Uterus (tissue), 4 donors: Measurements from ENCODE around the gene SUFU. TPM values are rescaled to one million over a fixed set of nuclear protein-coding genes. Genes with fewer than 3 reads are reported as not detected.

ENCODE experiments used
- DNase-seq, 2 donors: peaks; one replicate each; pipeline ENCODE4 v3.0.0-alpha.2; 2019 to 2020
- H3K27ac ChIP-seq, 2 donors: fragments of 200-600 bp; sonication (generic); 1 replicate in 1 of 2; 2 replicates in 1 of 2; pipeline ENCODE4 v1.5.1; 2016 to 2018
- H3K27me3 ChIP-seq, 2 donors: fragments of 200-600 bp; sonication (generic); one replicate each; pipeline ENCODE4 v1.5.1; 2018 to 2019; ENCODE audit warnings: control low read depth in 1 of 2
- H3K36me3 ChIP-seq, 2 donors: fragments of 200-600 bp; sonication (generic); one replicate each; pipeline ENCODE4 v1.5.1; 2019; ENCODE audit warnings: control low read depth in 1 of 2
- H3K4me1 ChIP-seq, 2 donors: fragments of 200-600 bp; sonication (generic); one replicate each; pipeline ENCODE4 v1.5.1; 2018 to 2019; ENCODE audit warnings: control low read depth in 1 of 2
- H3K4me3 ChIP-seq, 2 donors: fragments of 200-600 bp; sonication (generic); 1 replicate in 1 of 2; 2 replicates in 1 of 2; pipeline ENCODE4 v1.5.1; 2018 to 2019; ENCODE audit warnings: mild to moderate bottlenecking in 1 of 2
- H3K9me3 ChIP-seq, 2 donors: fragments of 200-600 bp; sonication (generic); one replicate each; pipeline ENCODE4 v1.5.1; 2019; ENCODE audit warnings: control low read depth in 1 of 2
- CTCF ChIP-seq, 4 experiments: fragments of 200-600 bp in 2 of 4; fragments of 450-650 bp in 2 of 4; sonication (generic) in 2 of 4; IDR thresholded peaks; one replicate each; pipeline ENCODE4 v1.5.1; 2016 to 2019; ENCODE audit warnings: antibody characterized with exemption in 4 of 4, mild to moderate bottlenecking in 2 of 4, moderate library complexity in 1 of 4
- POLR2A ChIP-seq, 2 donors: fragments of 450-650 bp; IDR thresholded peaks; one replicate each; pipeline ENCODE4 v1.6.1; 2016; ENCODE audit warnings: antibody characterized with exemption in 2 of 2, mild to moderate bottlenecking in 1 of 2, moderate library complexity in 1 of 2
- intact Hi-C: fragments of 100-400 bp; cut with DNase I; formaldehyde crosslinking; loops from one replicate; pipeline ENCODE4 v1.15.1; 2023; ENCODE audit warnings: low total_unique reads
- total RNA-seq, 4 donors: library from RNA; depleted of rRNA in 3 of 4; stranded (reverse); fragments of >200 nt in 3 of 4; gene quantifications; one replicate each; pipeline versions ENCODE4 v1.1.0 to v1.2.4, GENCODE V29; 2014 to 2023
- donor health status: DM: yes; HTN: yes; CAD: no.

Gene SUFU
- total RNA-seq, 4 donors from 2014 or later = 2.8 to 20.7 (median 12.3) TPM

- TF ChIP-seq CTCF (IDR thresholded peaks at IDR 0.05) (no peak), POLR2A (IDR thresholded peaks at IDR 0.05) (no peak)
- no peak for DNase-seq
- Histone ChIP-seq H3K4me3 (no peak overlapping the region), H3K27ac (no peak overlapping the region), H3K9me3 (no peaks in the 10 kb centered on the region), H3K27me3 (no peaks in the 10 kb centered on the region), H3K4me1 (peaks cover 2 to 3% of the 10 kb centered on the region in 2 donors), H3K36me3 (no peaks in the 10 kb centered on the region)
- intact Hi-C loops = no loop called here
Measured at GRCh38 chr10:102669206-102670064, 165.7 kb downstream of the SUFU start.

DNA sequence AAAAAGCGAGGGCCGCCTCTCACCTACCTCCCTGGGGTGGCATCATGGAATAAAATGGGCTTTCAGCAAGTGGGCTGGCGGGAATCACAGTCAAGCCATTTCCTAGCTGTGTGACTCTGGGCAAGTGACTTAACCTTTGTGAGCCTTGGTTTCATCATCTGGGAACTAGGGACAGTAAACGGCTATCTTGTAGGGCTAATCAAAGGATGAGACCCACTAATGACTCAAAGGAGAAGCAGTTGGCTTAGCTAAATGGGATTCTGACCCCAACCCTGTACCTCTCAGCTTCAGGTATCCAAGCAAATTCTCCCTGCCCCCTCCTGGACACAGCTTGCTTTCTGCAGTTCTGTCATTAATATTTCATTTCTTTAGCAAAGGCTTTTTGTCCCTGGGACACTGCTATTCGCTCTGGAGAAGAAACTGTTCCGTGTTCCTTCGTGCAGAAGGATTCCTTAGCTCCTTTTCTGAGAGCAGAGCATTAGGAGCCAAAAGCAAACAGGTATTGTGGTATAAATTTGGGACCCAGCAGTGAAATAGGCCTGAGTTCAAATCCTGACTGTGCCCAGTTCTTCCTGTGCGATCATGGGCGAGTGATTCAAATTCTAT is 166.4 kb downstream of the SUFU start:
- Histone ChIP-seq H3K9me3 (no peaks in the 10 kb centered on the region), H3K4me1 (peaks cover 10 to 11% of the 10 kb centered on the region in 2 donors), H3K27me3 (no peaks in the 10 kb centered on the region), H3K4me3 (no peak overlapping the region), H3K36me3 (no peaks in the 10 kb centered on the region), H3K27ac (no peak overlapping the region)
- no peak for TF ChIP-seq CTCF (IDR thresholded peaks at IDR 0.05)
- no peak for TF ChIP-seq POLR2A (IDR thresholded peaks at IDR 0.05)
- intact Hi-C loops = no loop called here
- DNase-seq = no peak

DNA sequence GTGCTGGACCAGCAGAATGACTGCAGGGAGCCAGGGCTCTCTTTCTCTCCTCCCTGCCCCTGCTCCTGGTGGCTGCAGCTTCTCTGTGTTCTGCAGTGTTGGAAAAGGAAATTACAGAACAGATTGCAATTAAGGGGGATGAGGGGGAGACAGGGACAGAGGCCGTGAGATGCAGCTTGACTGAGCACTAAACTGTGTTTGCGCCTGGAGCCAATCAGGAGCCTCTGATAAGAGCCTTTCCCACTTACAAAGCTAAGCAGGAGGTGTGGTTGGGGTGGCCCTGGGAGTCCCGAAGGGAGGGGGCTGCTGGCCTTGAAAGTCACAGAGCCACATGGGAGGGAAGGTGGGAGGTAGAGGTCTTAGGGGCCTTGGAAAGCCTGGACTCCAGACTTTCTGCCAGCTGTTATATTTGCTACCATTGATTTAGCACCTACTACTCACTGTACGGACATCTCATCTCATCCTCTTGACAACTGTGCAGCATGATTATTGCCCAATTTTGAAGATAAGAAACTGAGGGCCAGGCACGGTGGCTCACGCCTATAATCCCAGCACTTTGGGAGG is 167.2 kb downstream of the SUFU start:
- intact Hi-C loops = no loop called here
- DNase-seq = no peak
- TF ChIP-seq CTCF (IDR thresholded peaks at IDR 0.05) (no peak), POLR2A (IDR thresholded peaks at IDR 0.05) (no peak)
- Histone ChIP-seq H3K4me1 (peaks cover 12 to 18% of the 10 kb centered on the region in 2 donors), H3K36me3 (no peaks in the 10 kb centered on the region), H3K4me3 (no peak overlapping the region), H3K27me3 (no peaks in the 10 kb centered on the region), H3K9me3 (no peaks in the 10 kb centered on the region), H3K27ac (no peak overlapping the region)

GRCh38 chr10:102673236-102673818 is 169.6 kb downstream of the SUFU start:
- peak overlapping the region in 1 of 2 donors; percentile 16 for H3K4me3 ChIP-seq
- H3K4me1 ChIP-seq = peaks cover 15 to 26% of the 10 kb centered on the region in 2 donors
- DNase-seq = no peak

More at GRCh38 chr10:102673236-102673818, 169.6 kb downstream of the SUFU start:
- H3K9me3 ChIP-seq = no peaks in the 10 kb centered on the region
- no peaks in the 10 kb centered on the region for H3K27me3 ChIP-seq
- peak overlapping the region; percentile 67 to 87 for H3K27ac ChIP-seq
- TF ChIP-seq CTCF (IDR thresholded peaks at IDR 0.05) = no peak
- no peak for TF ChIP-seq POLR2A (IDR thresholded peaks at IDR 0.05)
- no peaks in the 10 kb centered on the region for H3K36me3 ChIP-seq
- intact Hi-C loops = no loop called here
